ENCODE measurements around the gene ZBTB22. TPM values are rescaled to one million over a fixed set of nuclear protein-coding genes. Genes with fewer than 3 reads are reported as not detected.

The ZBTB22 gene
- total RNA-seq, 1 experiment from 2014 or later: 11.7 TPM

DNA sequence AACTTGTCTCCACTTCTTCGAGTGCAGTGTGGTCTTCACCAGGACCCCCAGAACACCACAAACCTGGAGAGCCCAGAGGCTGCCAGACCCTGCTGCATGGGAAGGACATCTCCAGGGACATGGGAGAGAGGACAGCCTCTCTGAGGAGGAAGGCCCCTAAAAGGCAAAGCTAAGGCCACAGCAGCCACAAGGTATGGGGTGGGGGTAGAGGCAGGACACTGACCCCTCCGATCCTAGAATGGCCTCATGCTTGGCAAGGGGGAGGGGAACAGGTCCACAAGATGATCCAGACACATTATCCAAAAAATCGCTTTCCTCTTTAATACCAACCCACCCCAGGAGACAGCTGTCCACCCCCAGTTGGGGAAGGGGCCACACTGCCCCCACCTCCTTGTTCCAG lies 38.7 kb downstream of the ZBTB22 start (continued):
- TF ChIP-seq, protein P1, sequence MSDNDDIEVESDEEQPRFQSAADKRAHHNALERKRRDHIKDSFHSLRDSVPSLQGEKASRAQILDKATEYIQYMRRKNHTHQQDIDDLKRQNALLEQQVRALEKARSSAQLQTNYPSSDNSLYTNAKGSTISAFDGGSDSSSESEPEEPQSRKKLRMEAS (IDR thresholded peaks at IDR 0.05): no peak
- no peak for TF ChIP-seq ELF1 (IDR thresholded peaks at IDR 0.05; ENCODE audit: borderline replicate concordance, low read depth)
- TF ChIP-seq TCF7L2 (IDR thresholded peaks at IDR 0.05; ENCODE audit: borderline replicate concordance, extremely low read depth, insufficient read depth, insufficient read length): no peak
- TF ChIP-seq CBX3 (IDR thresholded peaks at IDR 0.05; ENCODE audit: low read depth): no peak
- TF ChIP-seq SP1 (IDR thresholded peaks at IDR 0.05; ENCODE audit: low read depth): no peak
- TF ChIP-seq POLR2AphosphoS5 (IDR thresholded peaks at IDR 0.05; ENCODE audit: low read depth, low read length): no peak
- TF ChIP-seq SRF (IDR thresholded peaks at IDR 0.05; ENCODE audit: low read depth): no peak
- TF ChIP-seq YY1 (IDR thresholded peaks at IDR 0.05; ENCODE audit: extremely low read depth, insufficient replicate concordance, low read depth, low read length): no peak
- no peak for TF ChIP-seq RAD21 (IDR thresholded peaks at IDR 0.05; ENCODE audit: low read depth)

DNA sequence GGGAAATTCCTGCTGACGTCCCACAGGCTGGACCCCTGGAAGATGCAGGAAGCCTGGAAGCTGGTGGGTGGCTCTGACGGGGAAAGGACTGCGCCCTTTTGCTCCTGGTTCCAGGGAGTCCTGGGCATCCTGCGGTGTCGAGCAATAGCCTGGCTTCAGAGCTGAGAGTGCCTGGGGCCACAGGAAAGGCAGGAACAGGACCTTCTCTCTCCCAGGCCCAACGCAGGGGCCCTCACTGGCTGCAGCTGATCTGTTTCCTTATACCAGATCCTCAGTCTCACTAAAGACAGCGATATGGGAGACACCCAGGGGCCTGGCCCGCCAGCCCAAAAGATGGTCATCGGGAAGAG lies 39.2 kb downstream of the ZBTB22 start:
- H4K20me1 ChIP-seq (ENCODE audit: insufficient read depth): peaks cover 20% of the 10 kb centered on the region
- no peaks in the 10 kb centered on the region for H3K9me3 ChIP-seq (ENCODE audit: control insufficient read depth in 1 of 2, insufficient read depth in 1 of 2, low read depth in 1 of 2, low read length in 2 of 2)
- POLR2A ChIA-PET: interaction anchor here (1.3 to 2.4 kb wide), 4 partner anchors 20 to 129 kb away, joined by 3 to 11 read pairs (median 6); no protein-coding TSS in a partner anchor
- no peak overlapping the region for H3K9ac ChIP-seq (ENCODE audit: low read length)
- H3K9me2 ChIP-seq (ENCODE audit: insufficient read depth): no peaks in the 10 kb centered on the region
- H3K27ac ChIP-seq (ENCODE audit: low read depth, low read length): peak overlapping the region; percentile 82
- H3K36me3 ChIP-seq (ENCODE audit: control insufficient read depth in 1 of 2, insufficient read depth in 2 of 2, low read length in 2 of 2): peaks cover 25 to 51% of the 10 kb centered on the region in 2 experiments
- H3K4me3 ChIP-seq (replicated peaks in 1 of 2; ENCODE audit: low read depth in 1 of 2, low read length in 2 of 2): no peak overlapping the region
- RAD21 ChIA-PET (ENCODE audit: low non-redundant PET in 1 of 2, low total read pairs in 2 of 2, uncharacterized antibody in 2 of 2, unreplicated experiment in 2 of 2): no interaction called here
- TF ChIP-seq ZNF274 (IDR thresholded peaks at IDR 0.05; ENCODE audit: low read depth, low read length) (no peak), SP1 (IDR thresholded peaks at IDR 0.05; ENCODE audit: low read depth) (no peak), JUND (IDR thresholded peaks at IDR 0.05) (no peak), CBX3 (IDR thresholded peaks at IDR 0.05; ENCODE audit: low read depth) (no peak), POLR2AphosphoS5 (IDR thresholded peaks at IDR 0.05; ENCODE audit: low read depth, low read length) (no peak), POLR2A (IDR thresholded peaks at IDR 0.05; ENCODE audit: borderline replicate concordance, extremely low read depth, insufficient read depth, insufficient read length) (no peak), SRF (IDR thresholded peaks at IDR 0.05; ENCODE audit: low read depth) (no peak), EGR1 (IDR thresholded peaks at IDR 0.05; ENCODE audit: low read depth) (no peak), FOSL1 (IDR thresholded peaks at IDR 0.05; ENCODE audit: low read depth) (no peak), SIN3A (IDR thresholded peaks at IDR 0.05; ENCODE audit: low read depth) (no peak)
- TF ChIP-seq, protein P2, sequence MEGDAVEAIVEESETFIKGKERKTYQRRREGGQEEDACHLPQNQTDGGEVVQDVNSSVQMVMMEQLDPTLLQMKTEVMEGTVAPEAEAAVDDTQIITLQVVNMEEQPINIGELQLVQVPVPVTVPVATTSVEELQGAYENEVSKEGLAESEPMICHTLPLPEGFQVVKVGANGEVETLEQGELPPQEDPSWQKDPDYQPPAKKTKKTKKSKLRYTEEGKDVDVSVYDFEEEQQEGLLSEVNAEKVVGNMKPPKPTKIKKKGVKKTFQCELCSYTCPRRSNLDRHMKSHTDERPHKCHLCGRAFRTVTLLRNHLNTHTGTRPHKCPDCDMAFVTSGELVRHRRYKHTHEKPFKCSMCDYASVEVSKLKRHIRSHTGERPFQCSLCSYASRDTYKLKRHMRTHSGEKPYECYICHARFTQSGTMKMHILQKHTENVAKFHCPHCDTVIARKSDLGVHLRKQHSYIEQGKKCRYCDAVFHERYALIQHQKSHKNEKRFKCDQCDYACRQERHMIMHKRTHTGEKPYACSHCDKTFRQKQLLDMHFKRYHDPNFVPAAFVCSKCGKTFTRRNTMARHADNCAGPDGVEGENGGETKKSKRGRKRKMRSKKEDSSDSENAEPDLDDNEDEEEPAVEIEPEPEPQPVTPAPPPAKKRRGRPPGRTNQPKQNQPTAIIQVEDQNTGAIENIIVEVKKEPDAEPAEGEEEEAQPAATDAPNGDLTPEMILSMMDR (IDR thresholded peaks at IDR 0.05 in 2 of 3, conservative IDR thresholded peaks at IDR 0.05 in 1 of 3; ENCODE audit: borderline replicate concordance in 1 of 3, insufficient read depth in 1 of 3, low read depth in 2 of 3, low read length in 2 of 3): no peak
- TF ChIP-seq, protein P3, sequence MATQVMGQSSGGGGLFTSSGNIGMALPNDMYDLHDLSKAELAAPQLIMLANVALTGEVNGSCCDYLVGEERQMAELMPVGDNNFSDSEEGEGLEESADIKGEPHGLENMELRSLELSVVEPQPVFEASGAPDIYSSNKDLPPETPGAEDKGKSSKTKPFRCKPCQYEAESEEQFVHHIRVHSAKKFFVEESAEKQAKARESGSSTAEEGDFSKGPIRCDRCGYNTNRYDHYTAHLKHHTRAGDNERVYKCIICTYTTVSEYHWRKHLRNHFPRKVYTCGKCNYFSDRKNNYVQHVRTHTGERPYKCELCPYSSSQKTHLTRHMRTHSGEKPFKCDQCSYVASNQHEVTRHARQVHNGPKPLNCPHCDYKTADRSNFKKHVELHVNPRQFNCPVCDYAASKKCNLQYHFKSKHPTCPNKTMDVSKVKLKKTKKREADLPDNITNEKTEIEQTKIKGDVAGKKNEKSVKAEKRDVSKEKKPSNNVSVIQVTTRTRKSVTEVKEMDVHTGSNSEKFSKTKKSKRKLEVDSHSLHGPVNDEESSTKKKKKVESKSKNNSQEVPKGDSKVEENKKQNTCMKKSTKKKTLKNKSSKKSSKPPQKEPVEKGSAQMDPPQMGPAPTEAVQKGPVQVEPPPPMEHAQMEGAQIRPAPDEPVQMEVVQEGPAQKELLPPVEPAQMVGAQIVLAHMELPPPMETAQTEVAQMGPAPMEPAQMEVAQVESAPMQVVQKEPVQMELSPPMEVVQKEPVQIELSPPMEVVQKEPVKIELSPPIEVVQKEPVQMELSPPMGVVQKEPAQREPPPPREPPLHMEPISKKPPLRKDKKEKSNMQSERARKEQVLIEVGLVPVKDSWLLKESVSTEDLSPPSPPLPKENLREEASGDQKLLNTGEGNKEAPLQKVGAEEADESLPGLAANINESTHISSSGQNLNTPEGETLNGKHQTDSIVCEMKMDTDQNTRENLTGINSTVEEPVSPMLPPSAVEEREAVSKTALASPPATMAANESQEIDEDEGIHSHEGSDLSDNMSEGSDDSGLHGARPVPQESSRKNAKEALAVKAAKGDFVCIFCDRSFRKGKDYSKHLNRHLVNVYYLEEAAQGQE (IDR thresholded peaks at IDR 0.05; ENCODE audit: low read depth): no peak
- ATAC-seq (no peak), DNase-seq (ENCODE audit: low read depth, low spot score) (no peak)
- peaks cover 43 to 62% of the 10 kb centered on the region in 2 experiments for H3K4me1 ChIP-seq (ENCODE audit: control insufficient read depth in 1 of 2, insufficient read depth in 2 of 2, low read length in 2 of 2)
- intact Hi-C loops (cut with micrococcal nuclease): loop anchor here (1.0 kb wide), 1 partner anchor 67 kb away; no protein-coding TSS in a partner anchor
- peaks cover 31% of the 10 kb centered on the region for H3K79me2 ChIP-seq (ENCODE audit: insufficient read depth, low read length)
- H2AFZ ChIP-seq (ENCODE audit: low read depth, low read length, poor library complexity, severe bottlenecking): no peak overlapping the region
- no TSS peak for BruUV-seq (replicated peaks)
- H3K4me2 ChIP-seq (ENCODE audit: low read length): no peak overlapping the region
- CTCF ChIA-PET: interaction anchor here (1.3 to 1.8 kb wide), 2 partner anchors 21 to 129 kb away, joined by 3 to 9 read pairs; partner anchors contain the start of gene RGL2
- H3K27me3 ChIP-seq (ENCODE audit: insufficient read depth, low read length): no peaks in the 10 kb centered on the region
